GM20000 (cell line): ENCODE measurements around the gene NR1H2.

Source experiments
- DNase-seq: peaks from one replicate; pipeline ENCODE4 v3.0.0; 2012; ENCODE audit warnings: low spot score
- CTCF ChIP-seq: IDR thresholded peaks from 2 replicates; pipeline ENCODE4 v1.5.1; 2012; ENCODE audit warnings: mild to moderate bottlenecking, control low read depth; ENCODE audit errors: extremely low read depth, missing control alignments

Gene NR1H2

GRCh38 chr19:50330365-50331078 is 45.7 kb upstream of the NR1H2 start:
- peak; percentile 92 for DNase-seq
- no peak for TF ChIP-seq CTCF

- peak; percentile 34 for DNase-seq
- TF ChIP-seq CTCF, result no peak
These were observed 44.9 kb upstream of the NR1H2 start for GRCh38 chr19:50331221-50331993.

GRCh38 chr19:50331994-50332243 is 44.3 kb upstream of the NR1H2 start:
- DNase-seq, result no peak
- TF ChIP-seq CTCF, result no peak

- peak; percentile 24 for DNase-seq
- TF ChIP-seq CTCF, result no peak
These were observed 43.8 kb upstream of the NR1H2 start for GRCh38 chr19:50332244-50333038.

GRCh38 chr19:50333235-50333736 is 43.0 kb upstream of the NR1H2 start:
- TF ChIP-seq CTCF, result no peak
- peak; percentile 87 for DNase-seq

GRCh38 chr19:50333737-50334617 is 42.3 kb upstream of the NR1H2 start:
- TF ChIP-seq CTCF, result no peak
- DNase-seq, result peak; percentile 88
